ENCODE results near the gene JAG1. TPM values are rescaled to one million over a fixed set of nuclear protein-coding genes. Genes with fewer than 3 reads are reported as not detected.

JAG1 gene
- total and polyA plus RNA-seq, 9 of the 15 experiments (the other 6 are each of a cell fraction or from before 2014, with no cell fraction given): 0.04 to 0.40 (median 0.07) TPM

GRCh38 chr20:10635476-10636208, 38.2 kb downstream of the JAG1 start:
- no peak for ATAC-seq
- TF ChIP-seq MITF (IDR thresholded peaks at IDR 0.05) (no peak), HMBOX1 (IDR thresholded peaks at IDR 0.05) (no peak), ZNF668 (CRISPR knock-in tag; IDR thresholded peaks at IDR 0.05) (no peak), DMBX1 (CRISPR knock-in tag; IDR thresholded peaks at IDR 0.05; ENCODE audit: borderline replicate concordance) (no peak), HNRNPUL1 (IDR thresholded peaks at IDR 0.05; ENCODE audit: low read length) (no peak), ZFP1 (CRISPR knock-in tag; IDR thresholded peaks at IDR 0.05) (no peak), NR2C2 (CRISPR knock-in tag; IDR thresholded peaks at IDR 0.05) (no peak), NR2C2 (tag; IDR thresholded peaks at IDR 0.05) (no peak), ZNF124 (CRISPR knock-in tag; IDR thresholded peaks at IDR 0.05) (no peak), ZNF398 (CRISPR knock-in tag; IDR thresholded peaks at IDR 0.05) (no peak), MTA2 (IDR thresholded peaks at IDR 0.05; ENCODE audit: low read depth) (no peak), ZC3H11A (IDR thresholded peaks at IDR 0.05; ENCODE audit: low read depth, low read length) (no peak), BACH1 (tag; IDR thresholded peaks at IDR 0.05) (no peak)
- H3K4me1 ChIP-seq (replicated peaks in 1 of 2; ENCODE audit: control insufficient read depth in 2 of 2, insufficient read depth in 2 of 2, low read length in 2 of 2): no peaks in the 10 kb centered on the region
- H3K79me2 ChIP-seq (ENCODE audit: control insufficient read depth, insufficient read depth, low read length): no peaks in the 10 kb centered on the region
- H3K9me3 ChIP-seq (replicated peaks; ENCODE audit: control insufficient read depth, insufficient read depth, low read depth, low read length): no peaks in the 10 kb centered on the region
- in situ Hi-C loops (cut with MboI): no loop called here
- no peak for FAIRE-seq
- H3K27ac ChIP-seq (ENCODE audit: extremely low read depth, low read depth, low read length): no peak overlapping the region
- WGBS (ENCODE audit: insufficient coverage, low coverage, missing lambda C conversion rate): 6% methylated on average over 3 of the region's 5 CpGs
- intact Hi-C loops (cut with micrococcal nuclease): no loop called here
- H3K9me1 ChIP-seq (ENCODE audit: control insufficient read depth, insufficient read depth, low read length): no peaks in the 10 kb centered on the region
- no peaks in the 10 kb centered on the region for H4K20me1 ChIP-seq (replicated peaks; ENCODE audit: control insufficient read depth, insufficient read depth, low read length)
- peaks cover 7 to 24% of the 10 kb centered on the region in 2 experiments; a peak in 4 of 5 replicates for H3K27me3 ChIP-seq (ENCODE audit: control insufficient read depth in 2 of 2, insufficient read depth in 2 of 2, low read length in 2 of 2)
- ChIA-PET CTCF (ENCODE audit: low intra/inter-chr PET ratio) (no interaction called here), POLR2A (interaction anchor here (1.2 to 1.3 kb wide), 2 partner anchors 13 to 14 kb away, joined by 3 read pairs; no protein-coding TSS in a partner anchor)
- no peak overlapping the region for H3K4me2 ChIP-seq (ENCODE audit: insufficient read depth, low read length)
- H3K36me3 ChIP-seq (ENCODE audit: control insufficient read depth, insufficient read depth, low read length): no peaks in the 10 kb centered on the region
- no TSS peak for BruUV-seq (replicated peaks)
- no peak for DNase-seq (ENCODE audit: extremely low read depth in 1 of 4, low spot score in 3 of 4)
- H3K4me3 ChIP-seq: no peak overlapping the region
- no peak overlapping the region for H2AFZ ChIP-seq (ENCODE audit: low read depth, low read length)
- H3K9ac ChIP-seq (ENCODE audit: insufficient read depth in 1 of 2, low read depth in 2 of 2, low read length in 2 of 2): no peak overlapping the region

Measured in K562 (cell line).